ENCODE measurements around the gene RNF4. TPM values are rescaled to one million over a fixed set of nuclear protein-coding genes. Genes with fewer than 3 reads are reported as not detected.

Gene RNF4
- total and polyA plus RNA-seq, 10 of the 15 experiments (the other 5 are each of a cell fraction or from before 2014, with no cell fraction given): 34.9 to 145 (median 76.1) TPM

- TF ChIP-seq SUZ12 (IDR thresholded peaks at IDR 0.05; ENCODE audit: unreplicated experiment) (no peak), RFX5 (IDR thresholded peaks at IDR 0.05; ENCODE audit: low read depth, low read length) (no peak; the same call in 1 of the 2 replicates), FOXM1 (IDR thresholded peaks at IDR 0.05; ENCODE audit: low read depth, low read length) (no peak), FOXK2 (IDR thresholded peaks at IDR 0.05) (no peak), YBX1 (IDR thresholded peaks at IDR 0.05) (no peak), ZZZ3 (IDR thresholded peaks at IDR 0.05; ENCODE audit: control insufficient read depth, insufficient read length, low read depth) (no peak), RUNX3 (IDR thresholded peaks at IDR 0.05; ENCODE audit: low read length) (peak; percentile 56), ZNF384 (IDR thresholded peaks at IDR 0.05; ENCODE audit: borderline replicate concordance, low read depth, low read length) (no peak), CREM (IDR thresholded peaks at IDR 0.05; ENCODE audit: low read depth) (no peak), POLR2A (IDR thresholded peaks at IDR 0.05; ENCODE audit: low read depth, low read length) (no peak; the same call in 1 of the 2 replicates), PML (IDR thresholded peaks at IDR 0.05; ENCODE audit: low read length) (no peak)
- TF ChIP-seq, protein P1, sequence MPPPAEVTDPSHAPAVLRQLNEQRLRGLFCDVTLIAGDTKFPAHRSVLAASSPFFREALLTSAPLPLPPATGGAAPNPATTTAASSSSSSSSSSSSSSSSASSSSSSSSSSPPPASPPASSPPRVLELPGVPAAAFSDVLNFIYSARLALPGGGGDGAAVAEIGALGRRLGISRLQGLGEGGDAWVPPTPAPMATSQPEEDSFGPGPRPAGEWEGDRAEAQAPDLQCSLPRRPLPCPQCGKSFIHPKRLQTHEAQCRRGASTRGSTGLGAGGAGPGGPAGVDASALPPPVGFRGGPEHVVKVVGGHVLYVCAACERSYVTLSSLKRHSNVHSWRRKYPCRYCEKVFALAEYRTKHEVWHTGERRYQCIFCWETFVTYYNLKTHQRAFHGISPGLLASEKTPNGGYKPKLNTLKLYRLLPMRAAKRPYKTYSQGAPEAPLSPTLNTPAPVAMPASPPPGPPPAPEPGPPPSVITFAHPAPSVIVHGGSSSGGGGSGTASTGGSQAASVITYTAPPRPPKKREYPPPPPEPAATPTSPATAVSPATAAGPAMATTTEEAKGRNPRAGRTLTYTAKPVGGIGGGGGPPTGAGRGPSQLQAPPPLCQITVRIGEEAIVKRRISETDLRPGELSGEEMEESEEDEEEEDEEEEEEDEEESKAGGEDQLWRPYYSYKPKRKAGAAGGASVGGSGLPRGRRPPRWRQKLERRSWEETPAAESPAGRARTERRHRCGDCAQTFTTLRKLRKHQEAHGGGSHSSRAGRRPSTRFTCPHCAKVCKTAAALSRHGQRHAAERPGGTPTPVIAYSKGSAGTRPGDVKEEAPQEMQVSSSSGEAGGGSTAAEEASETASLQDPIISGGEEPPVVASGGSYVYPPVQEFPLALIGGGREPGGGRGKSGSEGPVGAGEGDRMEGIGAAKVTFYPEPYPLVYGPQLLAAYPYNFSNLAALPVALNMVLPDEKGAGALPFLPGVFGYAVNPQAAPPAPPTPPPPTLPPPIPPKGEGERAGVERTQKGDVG (CRISPR knock-in tag; IDR thresholded peaks at IDR 0.05): no peak
- TF ChIP-seq, protein P2, sequence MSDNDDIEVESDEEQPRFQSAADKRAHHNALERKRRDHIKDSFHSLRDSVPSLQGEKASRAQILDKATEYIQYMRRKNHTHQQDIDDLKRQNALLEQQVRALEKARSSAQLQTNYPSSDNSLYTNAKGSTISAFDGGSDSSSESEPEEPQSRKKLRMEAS (IDR thresholded peaks at IDR 0.05; ENCODE audit: low read depth, low read length): peak; percentile 80; the same call in 1 of the 2 replicates
- TF ChIP-seq, protein P3, sequence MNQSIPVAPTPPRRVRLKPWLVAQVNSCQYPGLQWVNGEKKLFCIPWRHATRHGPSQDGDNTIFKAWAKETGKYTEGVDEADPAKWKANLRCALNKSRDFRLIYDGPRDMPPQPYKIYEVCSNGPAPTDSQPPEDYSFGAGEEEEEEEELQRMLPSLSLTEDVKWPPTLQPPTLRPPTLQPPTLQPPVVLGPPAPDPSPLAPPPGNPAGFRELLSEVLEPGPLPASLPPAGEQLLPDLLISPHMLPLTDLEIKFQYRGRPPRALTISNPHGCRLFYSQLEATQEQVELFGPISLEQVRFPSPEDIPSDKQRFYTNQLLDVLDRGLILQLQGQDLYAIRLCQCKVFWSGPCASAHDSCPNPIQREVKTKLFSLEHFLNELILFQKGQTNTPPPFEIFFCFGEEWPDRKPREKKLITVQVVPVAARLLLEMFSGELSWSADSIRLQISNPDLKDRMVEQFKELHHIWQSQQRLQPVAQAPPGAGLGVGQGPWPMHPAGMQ (IDR thresholded peaks at IDR 0.05; ENCODE audit: borderline replicate concordance): no peak
- TF ChIP-seq, protein P4, sequence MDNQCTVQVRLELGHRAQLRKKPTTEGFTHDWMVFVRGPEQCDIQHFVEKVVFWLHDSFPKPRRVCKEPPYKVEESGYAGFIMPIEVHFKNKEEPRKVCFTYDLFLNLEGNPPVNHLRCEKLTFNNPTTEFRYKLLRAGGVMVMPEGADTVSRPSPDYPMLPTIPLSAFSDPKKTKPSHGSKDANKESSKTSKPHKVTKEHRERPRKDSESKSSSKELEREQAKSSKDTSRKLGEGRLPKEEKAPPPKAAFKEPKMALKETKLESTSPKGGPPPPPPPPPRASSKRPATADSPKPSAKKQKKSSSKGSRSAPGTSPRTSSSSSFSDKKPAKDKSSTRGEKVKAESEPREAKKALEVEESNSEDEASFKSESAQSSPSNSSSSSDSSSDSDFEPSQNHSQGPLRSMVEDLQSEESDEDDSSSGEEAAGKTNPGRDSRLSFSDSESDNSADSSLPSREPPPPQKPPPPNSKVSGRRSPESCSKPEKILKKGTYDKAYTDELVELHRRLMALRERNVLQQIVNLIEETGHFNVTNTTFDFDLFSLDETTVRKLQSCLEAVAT (IDR thresholded peaks at IDR 0.05): peak; percentile 33; the same call in 1 of the 2 replicates
- TF ChIP-seq, protein P5, sequence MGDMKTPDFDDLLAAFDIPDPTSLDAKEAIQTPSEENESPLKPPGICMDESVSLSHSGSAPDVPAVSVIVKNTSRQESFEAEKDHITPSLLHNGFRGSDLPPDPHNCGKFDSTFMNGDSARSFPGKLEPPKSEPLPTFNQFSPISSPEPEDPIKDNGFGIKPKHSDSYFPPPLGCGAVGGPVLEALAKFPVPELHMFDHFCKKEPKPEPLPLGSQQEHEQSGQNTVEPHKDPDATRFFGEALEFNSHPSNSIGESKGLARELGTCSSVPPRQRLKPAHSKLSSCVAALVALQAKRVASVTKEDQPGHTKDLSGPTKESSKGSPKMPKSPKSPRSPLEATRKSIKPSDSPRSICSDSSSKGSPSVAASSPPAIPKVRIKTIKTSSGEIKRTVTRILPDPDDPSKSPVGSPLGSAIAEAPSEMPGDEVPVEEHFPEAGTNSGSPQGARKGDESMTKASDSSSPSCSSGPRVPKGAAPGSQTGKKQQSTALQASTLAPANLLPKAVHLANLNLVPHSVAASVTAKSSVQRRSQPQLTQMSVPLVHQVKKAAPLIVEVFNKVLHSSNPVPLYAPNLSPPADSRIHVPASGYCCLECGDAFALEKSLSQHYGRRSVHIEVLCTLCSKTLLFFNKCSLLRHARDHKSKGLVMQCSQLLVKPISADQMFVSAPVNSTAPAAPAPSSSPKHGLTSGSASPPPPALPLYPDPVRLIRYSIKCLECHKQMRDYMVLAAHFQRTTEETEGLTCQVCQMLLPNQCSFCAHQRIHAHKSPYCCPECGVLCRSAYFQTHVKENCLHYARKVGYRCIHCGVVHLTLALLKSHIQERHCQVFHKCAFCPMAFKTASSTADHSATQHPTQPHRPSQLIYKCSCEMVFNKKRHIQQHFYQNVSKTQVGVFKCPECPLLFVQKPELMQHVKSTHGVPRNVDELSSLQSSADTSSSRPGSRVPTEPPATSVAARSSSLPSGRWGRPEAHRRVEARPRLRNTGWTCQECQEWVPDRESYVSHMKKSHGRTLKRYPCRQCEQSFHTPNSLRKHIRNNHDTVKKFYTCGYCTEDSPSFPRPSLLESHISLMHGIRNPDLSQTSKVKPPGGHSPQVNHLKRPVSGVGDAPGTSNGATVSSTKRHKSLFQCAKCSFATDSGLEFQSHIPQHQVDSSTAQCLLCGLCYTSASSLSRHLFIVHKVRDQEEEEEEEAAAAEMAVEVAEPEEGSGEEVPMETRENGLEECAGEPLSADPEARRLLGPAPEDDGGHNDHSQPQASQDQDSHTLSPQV (IDR thresholded peaks at IDR 0.05): no peak
- TF ChIP-seq, protein P6, sequence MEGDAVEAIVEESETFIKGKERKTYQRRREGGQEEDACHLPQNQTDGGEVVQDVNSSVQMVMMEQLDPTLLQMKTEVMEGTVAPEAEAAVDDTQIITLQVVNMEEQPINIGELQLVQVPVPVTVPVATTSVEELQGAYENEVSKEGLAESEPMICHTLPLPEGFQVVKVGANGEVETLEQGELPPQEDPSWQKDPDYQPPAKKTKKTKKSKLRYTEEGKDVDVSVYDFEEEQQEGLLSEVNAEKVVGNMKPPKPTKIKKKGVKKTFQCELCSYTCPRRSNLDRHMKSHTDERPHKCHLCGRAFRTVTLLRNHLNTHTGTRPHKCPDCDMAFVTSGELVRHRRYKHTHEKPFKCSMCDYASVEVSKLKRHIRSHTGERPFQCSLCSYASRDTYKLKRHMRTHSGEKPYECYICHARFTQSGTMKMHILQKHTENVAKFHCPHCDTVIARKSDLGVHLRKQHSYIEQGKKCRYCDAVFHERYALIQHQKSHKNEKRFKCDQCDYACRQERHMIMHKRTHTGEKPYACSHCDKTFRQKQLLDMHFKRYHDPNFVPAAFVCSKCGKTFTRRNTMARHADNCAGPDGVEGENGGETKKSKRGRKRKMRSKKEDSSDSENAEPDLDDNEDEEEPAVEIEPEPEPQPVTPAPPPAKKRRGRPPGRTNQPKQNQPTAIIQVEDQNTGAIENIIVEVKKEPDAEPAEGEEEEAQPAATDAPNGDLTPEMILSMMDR (IDR thresholded peaks at IDR 0.05 in 2 of 3, conservative IDR thresholded peaks at IDR 0.05 in 1 of 3; ENCODE audit: control insufficient read depth in 2 of 3, extremely low read depth in 1 of 3, insufficient read depth in 1 of 3, low read depth in 3 of 3, low read length in 3 of 3): no peak
These were observed 482 bp downstream of the RNF4 start (continued) for GRCh38 chr4:2469192-2469984.

Measured in GM12878 (cell line).